NCI-H128 (cell line): Measurements from ENCODE around the gene ADAMTSL3.
"Not testable (repeated sequence)": the region's sequence is repeated elsewhere in the genome, so short reads cannot be mapped to it uniquely, and the experiment has no call there.

Experiments used
- DNase-seq: peaks from one replicate; lab custom pipeline; 2025; ENCODE audit not compliant: unreplicated experiment; lab: John Stamatoyannopoulos, UW

Gene ADAMTSL3

GRCh38 chr15:83959477-83959876 is 305.6 kb downstream of the ADAMTSL3 start:
- DNase-seq: no peak

DNA sequence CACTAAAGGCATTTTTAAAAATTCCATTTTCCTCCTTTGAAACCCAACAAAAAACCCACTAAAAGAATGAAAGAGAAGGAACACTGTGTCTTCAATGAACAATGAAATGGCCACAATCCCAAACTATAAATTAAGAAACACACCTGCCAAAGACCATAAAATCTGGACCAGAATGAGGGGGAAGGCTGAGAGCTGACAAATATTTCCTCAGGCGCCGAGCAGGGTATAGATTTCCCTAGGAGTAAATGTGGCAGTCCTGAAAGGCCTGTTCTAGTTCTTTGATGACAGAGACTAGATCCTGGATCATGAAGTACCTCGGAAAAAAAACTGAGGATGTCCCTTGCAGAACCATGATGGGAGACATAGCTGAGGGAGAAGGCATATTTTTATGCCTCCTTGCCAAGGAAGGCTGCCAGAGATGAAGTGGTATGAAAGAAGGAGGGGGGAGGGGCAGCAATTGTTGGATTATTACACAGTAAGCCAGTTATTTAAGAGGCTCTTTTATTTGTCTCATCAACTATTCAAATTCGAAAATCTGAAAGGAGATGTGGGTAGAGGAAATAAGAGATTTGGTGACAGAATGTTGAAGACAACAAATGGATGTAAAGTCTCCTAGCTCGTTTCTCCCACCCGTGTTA is 306.4 kb downstream of the ADAMTSL3 start:
- no peak for DNase-seq

DNA sequence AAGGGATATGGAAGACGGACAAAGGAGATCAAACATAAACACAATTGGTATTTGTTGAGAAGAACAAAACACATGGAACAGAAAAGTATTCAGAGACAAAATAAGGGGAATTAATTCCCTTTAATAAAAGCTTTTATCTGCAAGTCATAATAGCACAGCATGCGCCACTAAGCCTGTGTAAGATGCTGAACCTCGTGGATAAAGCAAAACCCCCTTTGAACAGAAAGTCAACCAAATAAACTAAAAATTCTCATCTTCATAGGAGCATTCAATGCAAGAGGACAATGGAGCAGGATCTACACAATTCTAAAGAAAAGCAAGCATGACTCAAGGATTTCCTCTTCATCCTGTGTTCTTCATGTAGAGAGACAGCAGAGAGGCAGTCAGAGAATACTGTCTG is 307.4 kb downstream of the ADAMTSL3 start:
- no peak for DNase-seq

GRCh38 chr15:83964967-83965366 is 311.0 kb downstream of the ADAMTSL3 start:
- DNase-seq: not testable (repeated sequence)

- no peak for DNase-seq
Observed at GRCh38 chr15:83970295-83970890, 316.5 kb downstream of the ADAMTSL3 start.

- no peak for DNase-seq
Observed at GRCh38 chr15:83971992-83972391, 318.1 kb downstream of the ADAMTSL3 start.

DNA sequence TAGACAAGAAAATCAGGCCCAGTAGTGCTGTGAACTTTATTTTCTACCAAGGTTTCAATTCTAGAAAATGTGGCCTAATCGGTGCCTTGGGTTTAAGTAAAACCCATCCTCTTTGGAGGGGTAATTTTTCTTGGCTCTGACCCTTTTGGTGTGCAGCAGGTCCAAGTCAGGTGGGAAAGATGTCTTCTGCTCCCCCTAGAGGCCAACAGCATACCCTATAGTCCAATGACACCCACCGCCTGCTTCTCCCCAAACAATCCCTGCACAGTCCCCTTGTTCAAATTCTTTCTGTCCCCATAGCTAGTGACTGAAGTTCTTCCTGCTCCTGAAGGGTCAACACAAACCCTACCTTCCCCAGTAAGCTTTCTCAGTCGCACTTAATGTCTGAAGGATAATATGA is 319.9 kb downstream of the ADAMTSL3 start:
- no peak for DNase-seq

GRCh38 chr15:83977992-83978391 is 324.1 kb downstream of the ADAMTSL3 start:
- no peak for DNase-seq

GRCh38 chr15:83978588-83978987 is 324.7 kb downstream of the ADAMTSL3 start:
- DNase-seq: no peak

- no peak for DNase-seq
Observed at GRCh38 chr15:83980637-83981036, 326.7 kb downstream of the ADAMTSL3 start.

DNA sequence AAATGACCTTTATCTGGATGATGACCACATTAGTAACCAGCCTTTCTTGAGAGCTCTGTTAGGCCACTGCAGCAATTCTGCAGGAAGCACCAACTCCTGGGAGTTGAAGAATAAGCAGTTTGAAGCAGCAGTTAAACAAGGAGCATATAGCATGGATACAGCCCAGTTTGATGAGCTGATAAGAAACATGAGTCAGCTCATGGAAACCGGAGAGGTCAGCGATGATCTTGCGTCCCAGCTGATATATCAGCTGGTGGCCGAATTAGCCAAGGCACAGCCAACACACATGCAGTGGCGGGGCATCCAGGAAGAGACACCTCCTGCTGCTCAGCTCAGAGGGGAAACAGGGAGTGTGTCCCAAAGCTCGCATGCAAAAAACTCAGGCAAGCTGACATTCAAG is 328.8 kb downstream of the ADAMTSL3 start:
- DNase-seq: no peak

GRCh38 chr15:83983634-83984458 is 329.9 kb downstream of the ADAMTSL3 start:
- no peak for DNase-seq

- DNase-seq: no peak
Observed at GRCh38 chr15:83984601-83985000, 330.7 kb downstream of the ADAMTSL3 start.

DNA sequence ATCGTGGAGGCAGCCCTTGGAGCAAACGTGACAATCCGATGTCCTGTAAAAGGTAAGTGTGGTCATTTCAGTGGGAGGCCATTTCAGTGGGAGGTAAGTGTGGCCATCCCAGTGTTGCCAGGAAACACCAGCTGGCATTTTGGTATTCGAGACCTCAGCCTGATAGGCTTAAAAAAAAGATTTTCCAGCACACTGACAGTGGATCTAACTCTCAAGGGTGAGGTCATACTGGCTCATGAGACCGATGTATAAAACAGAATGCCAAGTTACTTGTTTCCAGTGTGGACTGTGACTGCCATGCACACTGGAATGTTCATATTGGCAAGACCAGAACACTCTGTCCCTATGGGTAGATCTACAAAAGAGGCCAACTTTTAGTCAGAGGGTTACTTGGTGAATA is 337.2 kb downstream of the ADAMTSL3 start:
- DNase-seq: no peak

DNA sequence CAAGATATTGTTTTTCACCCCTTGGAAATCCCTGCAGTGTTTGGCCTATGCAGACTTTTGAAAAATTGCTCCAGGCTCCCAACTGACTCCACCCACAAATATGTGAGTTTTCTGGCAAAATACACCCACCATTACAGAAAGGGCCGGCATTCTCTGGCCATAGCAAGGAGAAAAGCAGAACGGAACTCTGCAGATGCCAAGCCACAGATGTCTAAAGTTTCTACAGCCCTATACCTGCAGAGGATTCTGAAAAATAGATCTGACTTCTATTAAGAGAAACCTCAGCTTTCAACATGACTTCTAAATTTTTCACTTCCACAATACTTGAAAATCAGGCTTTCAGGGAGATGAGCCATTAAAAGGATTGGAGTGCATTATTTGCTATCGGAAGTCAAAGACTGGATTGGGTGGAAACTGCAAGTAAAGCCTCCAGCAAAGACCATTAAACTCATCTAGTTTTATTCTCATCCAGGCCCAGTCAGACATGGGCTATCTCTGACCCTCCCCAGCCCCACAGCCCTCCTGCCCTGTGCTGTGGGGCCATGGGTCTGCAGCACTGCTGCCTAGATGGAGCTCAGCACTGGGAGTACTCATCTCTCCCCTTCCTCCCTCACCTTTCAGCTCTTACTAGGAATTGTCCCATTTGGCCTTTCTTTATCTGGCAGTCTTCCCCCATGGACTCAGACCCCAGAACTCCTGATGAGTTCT is 338.6 kb downstream of the ADAMTSL3 start:
- DNase-seq: no peak

DNA sequence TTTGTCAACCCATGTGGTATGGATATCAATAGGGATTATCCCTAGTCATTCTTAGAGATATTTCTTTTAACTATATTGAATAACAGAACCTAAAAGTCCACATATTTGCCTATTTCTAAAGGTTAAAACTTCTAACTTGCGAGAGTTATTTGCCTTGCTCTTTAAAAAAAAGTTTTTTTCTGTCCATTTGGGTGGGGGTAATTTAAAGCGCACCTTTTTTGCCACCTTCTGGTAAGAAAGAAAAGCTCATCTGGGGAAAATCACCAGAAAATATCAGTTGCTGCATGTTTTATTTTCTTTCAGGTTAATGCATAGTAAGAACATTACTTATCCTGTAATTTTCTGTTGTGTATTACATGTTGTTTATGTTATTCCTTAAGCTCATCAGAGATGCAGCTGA is 339.7 kb downstream of the ADAMTSL3 start:
- DNase-seq: no peak

DNA sequence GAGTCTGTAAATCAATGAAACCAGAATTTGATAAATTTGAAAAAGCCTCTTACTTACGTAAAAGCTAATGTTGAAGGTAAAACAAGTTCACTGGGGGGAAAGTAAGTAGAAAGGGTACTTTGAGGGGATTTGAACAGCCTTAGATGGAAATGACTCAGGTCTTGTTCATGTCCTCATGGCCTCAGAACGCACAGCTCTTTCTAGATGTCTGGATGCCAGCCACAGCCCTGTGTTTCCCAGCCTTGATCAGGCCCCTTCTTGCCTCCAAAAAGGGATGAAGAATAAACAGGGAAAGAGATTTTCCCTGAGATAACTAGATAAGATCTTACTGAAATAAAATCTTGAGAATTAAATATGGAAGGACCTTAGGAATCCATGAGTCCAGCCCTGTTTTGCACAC is 344.6 kb downstream of the ADAMTSL3 start:
- no peak for DNase-seq

GRCh38 chr15:83999396-84000135 is 345.6 kb downstream of the ADAMTSL3 start:
- DNase-seq: no peak

DNA sequence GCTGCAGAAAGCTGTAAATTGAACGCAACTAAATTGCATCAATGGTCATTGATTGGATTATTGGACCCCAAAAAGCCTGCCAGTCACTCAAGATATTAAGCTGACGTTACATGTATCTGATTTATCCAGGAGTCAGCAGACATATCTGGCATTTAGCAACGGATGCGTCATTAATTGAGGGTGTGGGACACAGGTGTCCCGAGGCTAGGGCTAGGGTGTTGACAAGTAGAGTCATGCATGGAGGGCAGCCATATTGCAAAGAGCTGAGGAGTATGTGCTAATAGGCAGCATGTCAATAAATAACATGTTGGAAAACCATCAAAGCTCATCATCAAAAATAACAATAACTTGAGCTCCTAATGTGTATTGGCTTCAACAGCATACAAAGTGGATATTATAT is 347.1 kb downstream of the ADAMTSL3 start:
- DNase-seq: no peak

- no peak for DNase-seq
Observed at GRCh38 chr15:84001655-84002054, 347.7 kb downstream of the ADAMTSL3 start.
